GM23338 (cell line): ENCODE measurements around the gene SLC39A11. TPM values are rescaled to one million over a fixed set of nuclear protein-coding genes. Genes with fewer than 3 reads are reported as not detected.

Source experiments
- ATAC-seq: fragments of 200-7000 bp; cut with Tn5 transposase; 3 replicates; pipeline ENCODE4 v1.9.1; 2020
- DNase-seq: peaks from one replicate; pipeline ENCODE4 v3.0.0-alpha.2; 2015; ENCODE audit warnings: low spot score
- H2AFZ ChIP-seq: fragments of 200-600 bp; sonication (generic); 2 replicates; pipeline ENCODE4 v1.8.0; 2016; ENCODE audit warnings: antibody characterized with exemption, mild to moderate bottlenecking, moderate library complexity
- H3F3A ChIP-seq: fragments of 200-600 bp; sonication (generic); replicated peaks from 2 replicates; pipeline ENCODE4 v1.8.0; 2017; ENCODE audit warnings: antibody characterized with exemption, mixed run types, low read depth
- H3K27ac ChIP-seq: fragments of 200-600 bp; sonication (generic); 2 replicates; pipeline ENCODE4 v1.6.1; 2016; ENCODE audit warnings: low read depth
- H3K27me3 ChIP-seq: fragments of 200-600 bp; sonication (generic); 2 replicates; pipeline ENCODE4 v1.8.0; 2016; ENCODE audit warnings: mild to moderate bottlenecking, mixed run types, moderate library complexity; ENCODE audit not compliant: insufficient read depth
- H3K36me3 ChIP-seq: fragments of 200-600 bp; sonication (generic); 2 replicates; pipeline ENCODE4 v1.8.0; 2016; ENCODE audit warnings: mild to moderate bottlenecking; ENCODE audit not compliant: insufficient read depth
- H3K4me1 ChIP-seq: fragments of 200-600 bp; sonication (generic); 2 replicates; pipeline ENCODE4 v1.8.0; 2016; ENCODE audit warnings: mild to moderate bottlenecking, moderate library complexity; ENCODE audit not compliant: insufficient read depth
- H3K4me2 ChIP-seq: fragments of 200-600 bp; sonication (generic); 2 replicates; pipeline ENCODE4 v1.7.1; 2017; ENCODE audit warnings: mixed run types
- H3K4me3 ChIP-seq: fragments of 200-600 bp; sonication (generic); 2 replicates; pipeline ENCODE4 v1.6.1; 2016; ENCODE audit warnings: mixed run types
- H3K79me2 ChIP-seq: fragments of 200-600 bp; sonication (generic); replicated peaks from 2 replicates; pipeline ENCODE4 v1.8.0; 2017; ENCODE audit warnings: mild to moderate bottlenecking; ENCODE audit not compliant: insufficient read depth
- H3K9me2 ChIP-seq: fragments of 200-600 bp; sonication (generic); 2 replicates; pipeline ENCODE4 v1.8.0; 2017; ENCODE audit not compliant: insufficient read depth
- H4K20me1 ChIP-seq: fragments of 200-600 bp; sonication (generic); replicated peaks from 2 replicates; pipeline ENCODE4 v1.8.0; 2017; ENCODE audit warnings: mild to moderate bottlenecking; ENCODE audit not compliant: insufficient read depth
- H3K27ac Mint-ChIP-seq: 2 replicates; pipeline ENCODE4 v1.8.0; 2020; ENCODE audit warnings: inconsistent platforms, mild to moderate bottlenecking, moderate library complexity, mixed read lengths
- H3K27me3 Mint-ChIP-seq: 3 replicates; pipeline ENCODE4 v1.8.0; 2022; ENCODE audit warnings: low read depth, mild to moderate bottlenecking, moderate library complexity, mixed read lengths, inconsistent platforms; ENCODE audit not compliant: insufficient read depth, poor library complexity
- H3K36me3 Mint-ChIP-seq: 3 replicates; pipeline ENCODE4 v1.8.0; 2021; ENCODE audit warnings: low read depth, mild to moderate bottlenecking, inconsistent platforms, moderate library complexity, mixed read lengths
- H3K4me1 Mint-ChIP-seq: 3 replicates; pipeline ENCODE4 v1.8.0; 2020; ENCODE audit warnings: mild to moderate bottlenecking, inconsistent platforms, mixed read lengths
- H3K4me3 Mint-ChIP-seq: 3 replicates; pipeline ENCODE4 v1.8.0; 2021; ENCODE audit warnings: moderate library complexity, mild to moderate bottlenecking, inconsistent platforms, mixed read lengths
- H3K9me3 Mint-ChIP-seq: 3 replicates; pipeline ENCODE4 v1.8.0; 2020; ENCODE audit warnings: moderate library complexity, mild to moderate bottlenecking, inconsistent platforms, mixed read lengths
- CREB1 ChIP-seq: fragments of 250-450 bp; sonication (Bioruptor Pico); IDR thresholded peaks from 2 replicates; pipeline ENCODE4 v1.5.0; 2020; ENCODE audit warnings: low read depth, mild to moderate bottlenecking, moderate library complexity
- CTCF ChIP-seq, 2 experiments: fragments of 200-600 bp in 1 of 2; sonication (generic) in 1 of 2; conservative IDR thresholded peaks; 2 replicates each; pipeline versions ENCODE4 v1.5.1 to v1.6.1; 2016 to 2017; ENCODE audit warnings: antibody characterized with exemption in 2 of 2, low read depth in 2 of 2, mild to moderate bottlenecking in 2 of 2, moderate library complexity in 1 of 2
- ETS1 ChIP-seq: IDR thresholded peaks from 2 replicates; pipeline ENCODE4 v1.6.1; 2016; ENCODE audit warnings: antibody characterized with exemption
- EZH2 ChIP-seq: fragments of 200-600 bp; sonication (generic); IDR thresholded peaks from one replicate; pipeline ENCODE4 v1.8.0; 2017; ENCODE audit warnings: antibody characterized with exemption, mild to moderate bottlenecking, low read depth; ENCODE audit not compliant: unreplicated experiment
- EZH2phosphoT487 ChIP-seq: fragments of 200-600 bp; sonication (generic); IDR thresholded peaks from one replicate; pipeline ENCODE4 v1.8.1; 2018; ENCODE audit warnings: antibody characterized with exemption; ENCODE audit not compliant: unreplicated experiment
- JUNB ChIP-seq: IDR thresholded peaks from one replicate; pipeline ENCODE4 v1.6.1; 2016; ENCODE audit warnings: antibody characterized with exemption; ENCODE audit not compliant: unreplicated experiment
- NANOG ChIP-seq: IDR thresholded peaks from 2 replicates; pipeline ENCODE4 v1.6.1; 2016; ENCODE audit warnings: antibody characterized with exemption, borderline replicate concordance
- POLR2AphosphoS5 ChIP-seq: IDR thresholded peaks from 2 replicates; pipeline ENCODE4 v1.6.1; 2016; ENCODE audit warnings: antibody characterized with exemption, low read depth
- REST ChIP-seq: IDR thresholded peaks from one replicate; pipeline ENCODE4 v1.6.1; 2018; ENCODE audit warnings: antibody characterized with exemption; ENCODE audit not compliant: unreplicated experiment
- STAT1 ChIP-seq: IDR thresholded peaks from one replicate; pipeline ENCODE4 v1.6.1; 2016; ENCODE audit warnings: antibody characterized with exemption; ENCODE audit not compliant: unreplicated experiment
- ZNF114 ChIP-seq: fragments of 250-450 bp; sonication (Bioruptor Pico); IDR thresholded peaks from 2 replicates; pipeline ENCODE4 v1.5.0; 2020; ENCODE audit warnings: mild to moderate bottlenecking, moderate library complexity
- ZNF331 ChIP-seq: fragments of 250-450 bp; sonication (Bioruptor Pico); IDR thresholded peaks from 2 replicates; pipeline ENCODE4 v1.5.0; 2020; ENCODE audit warnings: low read depth, mild to moderate bottlenecking, moderate library complexity
- ZNF462 ChIP-seq: fragments of 250-450 bp; sonication (Bioruptor Pico); IDR thresholded peaks from 2 replicates; pipeline ENCODE4 v1.5.0; 2020; ENCODE audit warnings: mild to moderate bottlenecking, moderate library complexity
- polyA plus RNA-seq: library from polyadenylated mRNA; unstranded; fragments of >200 nt; fragmentation: Nextera tagmentation; extraction: Ambion mirVana; gene quantifications from 2 replicates; pipeline ENCODE4 v1.2.1, GENCODE V29; 2016
- total RNA-seq: library from RNA; depleted of rRNA; stranded (reverse); fragments of >200 nt; shearing (Covaris generic); gene quantifications from 2 replicates; pipeline ENCODE4 v1.2.3, GENCODE V29; 2014

SLC39A11 gene
- total and polyA plus RNA-seq, 2 experiments from 2014 or later, result 10.8 to 18.1 TPM

GRCh38 chr17:72947475-72947874 is 145.0 kb downstream of the SLC39A11 start:
- ATAC-seq (no peak), DNase-seq (no peak)
- Histone ChIP-seq H3K79me2 (no peaks in the 10 kb centered on the region), H3K4me3 (no peak overlapping the region), H3F3A (no peaks in the 10 kb centered on the region), H2AFZ (no peak overlapping the region), H3K27ac (no peak overlapping the region), H3K4me1 (peaks cover 8% of the 10 kb centered on the region), H3K9me2 (no peaks in the 10 kb centered on the region), H3K36me3 (no peaks in the 10 kb centered on the region), H3K4me2 (no peak overlapping the region), H4K20me1 (no peaks in the 10 kb centered on the region), H3K27me3 (no peaks in the 10 kb centered on the region)
- H3K27me3 Mint-ChIP-seq, result no peaks in the 10 kb centered on the region
- H3K4me3 Mint-ChIP-seq, result no peak overlapping the region
- TF ChIP-seq EZH2 (no peak), CTCF (conservative IDR thresholded peaks at IDR 0.05; ENCODE audit: low read depth in 2 of 2) (no peak), NANOG (no peak), ZNF462 (CRISPR knock-in tag) (no peak), JUNB (no peak), CREB1 (CRISPR knock-in tag) (no peak), POLR2AphosphoS5 (no peak), EZH2phosphoT487 (no peak), ZNF331 (no peak), ZNF114 (CRISPR knock-in tag) (no peak), ETS1 (no peak), REST (no peak), STAT1 (no peak)
- no peaks in the 10 kb centered on the region for H3K9me3 Mint-ChIP-seq
- no peak overlapping the region for H3K27ac Mint-ChIP-seq
- H3K4me1 Mint-ChIP-seq, result peaks cover 22% of the 10 kb centered on the region
- no peaks in the 10 kb centered on the region for H3K36me3 Mint-ChIP-seq
